HEK293 (cell line): Measurements from ENCODE around the gene LTBP1.
A peak's percentile ranks its signal among the peaks of the same experiment; 100 is the strongest.
"Not testable (repeated sequence)": the region's sequence is repeated elsewhere in the genome, so short reads cannot be mapped to it uniquely, and the experiment has no call there.

Source experiments
- CTCF ChIA-PET: fragments of 350-600 bp; formaldehyde crosslinking; extraction: SDS; loops from one replicate; lab custom pipeline; 2021; ENCODE audit warnings: antibody characterized with exemption; lab: Yijun Ruan, JAX
- POLR2A ChIA-PET: fragments of 300-600 bp; formaldehyde crosslinking; extraction: SDS; loops from one replicate; lab custom pipeline; 2020; ENCODE audit warnings: antibody characterized with exemption, inconsistent platforms; lab: Yijun Ruan, JAX
- H3K27ac ChIP-seq: fragments of 200-500 bp; sonication (Bioruptor generic); 2 replicates; pipeline ENCODE4 v1.5.1; 2014; ENCODE audit warnings: low read depth, low read length, control low read depth, inconsistent platforms; ENCODE audit errors: extremely low read depth
- H3K36me3 ChIP-seq, 2 experiments: fragments of 200-500 bp in 1 of 2; sonication (Bioruptor generic) in 1 of 2; 1 replicate in 1 of 2; 2 replicates in 1 of 2; pipeline ENCODE4 v1.5.1; 2014 to 2017; ENCODE audit warnings: inconsistent platforms in 2 of 2, low read length in 2 of 2; ENCODE audit not compliant: control insufficient read depth in 2 of 2, insufficient read depth in 1 of 2
- H3K4me1 ChIP-seq: fragments of 200-500 bp; sonication (Bioruptor generic); 2 replicates; pipeline ENCODE4 v1.5.1; 2014; ENCODE audit warnings: mild to moderate bottlenecking, low read length, inconsistent platforms; ENCODE audit not compliant: control insufficient read depth, insufficient read depth
- H3K4me3 ChIP-seq: 2 replicates; pipeline ENCODE4 v1.5.1; 2011; ENCODE audit warnings: low read depth, mild to moderate bottlenecking, control low read depth, low read length, moderate library complexity
- H3K9me3 ChIP-seq: fragments of 200-500 bp; sonication (Bioruptor generic); 2 replicates; pipeline ENCODE4 v1.5.1; 2014; ENCODE audit warnings: low read depth, low read length, inconsistent platforms; ENCODE audit not compliant: control insufficient read depth, insufficient read depth
- GLI2 ChIP-seq: fragments of 450-650 bp; formaldehyde crosslinking; IDR thresholded peaks from 2 replicates; pipeline ENCODE4; 2017; ENCODE audit warnings: missing biosample characterization, missing genetic modification characterization, low read depth, borderline replicate concordance
- HOXD13 ChIP-seq: sonication (generic); formaldehyde crosslinking; IDR thresholded peaks from 2 replicates; pipeline ENCODE4 v1.8.0; 2022; ENCODE audit warnings: missing genetic modification reagents, borderline replicate concordance
- SP7 ChIP-seq: fragments of 450-650 bp; formaldehyde crosslinking; IDR thresholded peaks from 2 replicates; pipeline ENCODE4 v1.5.1; 2016; ENCODE audit warnings: missing biosample characterization, missing genetic modification characterization
- ZBTB21 ChIP-seq: fragments of 450-650 bp; formaldehyde crosslinking; IDR thresholded peaks from 2 replicates; pipeline ENCODE4 v1.5.1; 2017; ENCODE audit warnings: missing biosample characterization, missing genetic modification characterization
- ZNF132 ChIP-seq: fragments of 450-650 bp; formaldehyde crosslinking; IDR thresholded peaks from 2 replicates; pipeline ENCODE4 v1.5.1; 2017; ENCODE audit warnings: missing biosample characterization, missing genetic modification characterization, borderline replicate concordance
- ZNF174 ChIP-seq: fragments of 450-650 bp; formaldehyde crosslinking; IDR thresholded peaks from 2 replicates; pipeline ENCODE4 v1.5.0; 2017; ENCODE audit warnings: missing biosample characterization, mild to moderate bottlenecking, missing genetic modification characterization
- ZNF202 ChIP-seq: fragments of 450-650 bp; formaldehyde crosslinking; IDR thresholded peaks from 2 replicates; pipeline ENCODE4 v1.5.1; 2016; ENCODE audit warnings: missing biosample characterization, missing genetic modification characterization, borderline replicate concordance
- ZNF239 ChIP-seq: fragments of 450-650 bp; formaldehyde crosslinking; IDR thresholded peaks from 2 replicates; pipeline ENCODE4 v1.5.1; 2016; ENCODE audit warnings: missing biosample characterization, missing genetic modification characterization
- ZNF341 ChIP-seq: fragments of 450-650 bp; formaldehyde crosslinking; IDR thresholded peaks from 2 replicates; pipeline ENCODE4; 2016; ENCODE audit warnings: low read depth, missing biosample characterization, missing genetic modification characterization
- ZNF707 ChIP-seq: fragments of 450-650 bp; formaldehyde crosslinking; IDR thresholded peaks from 2 replicates; pipeline ENCODE4 v1.5.1; 2016; ENCODE audit warnings: missing biosample characterization, missing genetic modification characterization
- ZNF777 ChIP-seq: fragments of 450-650 bp; formaldehyde crosslinking; IDR thresholded peaks from 2 replicates; pipeline ENCODE4 v1.5.1; 2017; ENCODE audit warnings: missing biosample characterization, missing genetic modification characterization, borderline replicate concordance
- TF ChIP-seq, protein P1 (sequence below): fragments of 450-650 bp; formaldehyde crosslinking; IDR thresholded peaks from 2 replicates; pipeline ENCODE4 v1.5.1; 2016; ENCODE audit warnings: missing biosample characterization, missing genetic modification characterization
- TF ChIP-seq, protein P2 (sequence below): fragments of 450-650 bp; formaldehyde crosslinking; IDR thresholded peaks from 2 replicates; pipeline ENCODE4 v1.5.1; 2016; ENCODE audit warnings: missing biosample characterization, missing genetic modification characterization
- TF ChIP-seq, protein P3 (sequence below): fragments of 450-650 bp; formaldehyde crosslinking; IDR thresholded peaks from 2 replicates; pipeline ENCODE4 v1.5.1; 2016; ENCODE audit warnings: missing biosample characterization, missing genetic modification characterization
- TF ChIP-seq, protein P4 (sequence below): fragments of 450-650 bp; formaldehyde crosslinking; IDR thresholded peaks from 2 replicates; pipeline ENCODE4 v1.5.1; 2016; ENCODE audit warnings: missing biosample characterization, missing genetic modification characterization, low read depth
- TF ChIP-seq, protein P5 (sequence below): fragments of 450-650 bp; formaldehyde crosslinking; IDR thresholded peaks from 2 replicates; pipeline ENCODE4 v1.5.1; 2016; ENCODE audit warnings: missing biosample characterization, missing genetic modification characterization

LTBP1 gene

DNA sequence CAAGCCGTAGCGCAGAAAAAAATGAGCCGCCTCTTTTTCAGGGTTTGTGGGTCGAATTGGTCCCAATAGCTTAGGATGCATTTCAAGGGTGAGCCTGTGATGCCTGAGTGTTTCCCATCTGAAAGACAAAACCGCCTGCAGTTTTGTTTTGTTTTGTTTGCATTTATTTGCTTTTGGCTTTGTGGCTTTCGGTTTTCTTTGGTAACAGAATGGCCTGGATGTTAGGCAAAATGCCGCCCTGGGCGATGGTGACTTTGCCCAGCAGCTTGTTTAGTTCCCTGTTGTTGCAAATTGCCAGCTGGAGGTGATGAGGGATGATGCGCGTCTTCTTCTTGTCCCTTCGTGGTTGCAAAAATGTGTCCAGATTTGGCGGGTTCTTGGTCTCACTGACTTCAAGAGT, 109.4 kb downstream of the LTBP1 start (continued):
- TF ChIP-seq, protein P1, sequence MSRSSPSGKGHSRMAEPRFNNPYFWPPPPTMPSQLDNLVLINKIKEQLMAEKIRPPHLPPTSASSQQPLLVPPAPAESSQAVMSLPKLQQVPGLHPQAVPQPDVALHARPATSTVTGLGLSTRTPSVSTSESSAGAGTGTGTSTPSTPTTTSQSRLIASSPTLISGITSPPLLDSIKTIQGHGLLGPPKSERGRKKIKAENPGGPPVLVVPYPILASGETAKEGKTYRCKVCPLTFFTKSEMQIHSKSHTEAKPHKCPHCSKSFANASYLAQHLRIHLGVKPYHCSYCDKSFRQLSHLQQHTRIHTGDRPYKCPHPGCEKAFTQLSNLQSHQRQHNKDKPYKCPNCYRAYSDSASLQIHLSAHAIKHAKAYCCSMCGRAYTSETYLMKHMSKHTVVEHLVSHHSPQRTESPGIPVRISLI (tag by site-specific recombination), result no peak
- TF ChIP-seq ZNF239 (tag by site-specific recombination), result no peak
- TF ChIP-seq ZNF707 (tag by site-specific recombination), result no peak
- no peak for TF ChIP-seq ZNF777 (tag by site-specific recombination)
- no peak for TF ChIP-seq ZNF174
- TF ChIP-seq, protein P2, sequence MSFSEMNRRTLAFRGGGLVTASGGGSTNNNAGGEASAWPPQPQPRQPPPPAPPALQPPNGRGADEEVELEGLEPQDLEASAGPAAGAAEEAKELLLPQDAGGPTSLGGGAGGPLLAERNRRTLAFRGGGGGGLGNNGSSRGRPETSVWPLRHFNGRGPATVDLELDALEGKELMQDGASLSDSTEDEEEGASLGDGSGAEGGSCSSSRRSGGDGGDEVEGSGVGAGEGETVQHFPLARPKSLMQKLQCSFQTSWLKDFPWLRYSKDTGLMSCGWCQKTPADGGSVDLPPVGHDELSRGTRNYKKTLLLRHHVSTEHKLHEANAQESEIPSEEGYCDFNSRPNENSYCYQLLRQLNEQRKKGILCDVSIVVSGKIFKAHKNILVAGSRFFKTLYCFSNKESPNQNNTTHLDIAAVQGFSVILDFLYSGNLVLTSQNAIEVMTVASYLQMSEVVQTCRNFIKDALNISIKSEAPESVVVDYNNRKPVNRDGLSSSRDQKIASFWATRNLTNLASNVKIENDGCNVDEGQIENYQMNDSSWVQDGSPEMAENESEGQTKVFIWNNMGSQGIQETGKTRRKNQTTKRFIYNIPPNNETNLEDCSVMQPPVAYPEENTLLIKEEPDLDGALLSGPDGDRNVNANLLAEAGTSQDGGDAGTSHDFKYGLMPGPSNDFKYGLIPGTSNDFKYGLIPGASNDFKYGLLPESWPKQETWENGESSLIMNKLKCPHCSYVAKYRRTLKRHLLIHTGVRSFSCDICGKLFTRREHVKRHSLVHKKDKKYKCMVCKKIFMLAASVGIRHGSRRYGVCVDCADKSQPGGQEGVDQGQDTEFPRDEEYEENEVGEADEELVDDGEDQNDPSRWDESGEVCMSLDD (tag by site-specific recombination), result no peak
- TF ChIP-seq, protein P3, sequence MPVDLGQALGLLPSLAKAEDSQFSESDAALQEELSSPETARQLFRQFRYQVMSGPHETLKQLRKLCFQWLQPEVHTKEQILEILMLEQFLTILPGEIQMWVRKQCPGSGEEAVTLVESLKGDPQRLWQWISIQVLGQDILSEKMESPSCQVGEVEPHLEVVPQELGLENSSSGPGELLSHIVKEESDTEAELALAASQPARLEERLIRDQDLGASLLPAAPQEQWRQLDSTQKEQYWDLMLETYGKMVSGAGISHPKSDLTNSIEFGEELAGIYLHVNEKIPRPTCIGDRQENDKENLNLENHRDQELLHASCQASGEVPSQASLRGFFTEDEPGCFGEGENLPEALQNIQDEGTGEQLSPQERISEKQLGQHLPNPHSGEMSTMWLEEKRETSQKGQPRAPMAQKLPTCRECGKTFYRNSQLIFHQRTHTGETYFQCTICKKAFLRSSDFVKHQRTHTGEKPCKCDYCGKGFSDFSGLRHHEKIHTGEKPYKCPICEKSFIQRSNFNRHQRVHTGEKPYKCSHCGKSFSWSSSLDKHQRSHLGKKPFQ (tag by site-specific recombination), result no peak
- TF ChIP-seq ZBTB21 (tag by site-specific recombination), result no peak

DNA sequence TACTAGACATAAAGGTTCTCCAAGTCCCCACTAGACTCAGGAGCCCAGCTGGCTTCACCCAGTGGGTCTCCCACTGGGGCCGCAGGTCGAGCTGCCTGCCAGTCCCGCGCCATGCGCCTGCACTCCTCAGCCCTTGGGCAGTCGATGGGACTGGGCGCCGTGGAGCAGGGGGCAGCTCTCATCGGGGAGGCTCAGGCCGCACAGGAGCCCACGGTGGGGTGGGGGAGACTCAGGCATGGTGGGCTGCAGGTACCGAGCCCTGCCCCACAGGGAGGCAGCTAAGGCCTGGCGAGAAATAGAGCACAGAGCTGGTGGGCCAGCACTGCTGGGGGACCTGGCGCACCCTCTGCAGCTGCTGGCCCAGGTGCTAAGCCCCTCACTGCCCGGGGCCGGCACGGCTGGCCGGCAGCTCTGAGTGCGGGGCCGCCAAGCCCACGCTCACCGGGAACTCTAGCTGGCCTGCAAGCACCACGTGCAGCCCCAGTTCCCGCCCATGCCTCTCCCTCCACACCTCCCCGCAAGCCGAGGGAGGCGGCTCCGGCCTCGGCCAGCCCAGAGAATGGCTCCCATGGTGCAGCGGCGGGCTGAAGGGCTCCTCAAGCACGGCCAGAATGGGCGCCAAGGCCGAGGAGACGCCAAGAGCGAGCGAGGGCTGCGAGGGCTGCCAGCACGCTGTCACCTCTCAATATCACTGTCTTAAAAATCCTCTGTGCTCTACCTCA, 110.7 kb downstream of the LTBP1 start:
- H3K36me3 ChIP-seq, POLR2A ChIA-PET, H3K27ac ChIP-seq, H3K4me3 ChIP-seq, H3K9me3 ChIP-seq, H3K4me1 ChIP-seq: not testable (repeated sequence)
- peak; percentile 30; the same call in 1 of the 2 replicates for TF ChIP-seq ZNF202 (tag by site-specific recombination)
- CTCF ChIA-PET, result interaction anchor here (1.0 kb wide), 1 partner anchor 354 kb away, joined by 5 read pairs; no protein-coding TSS in a partner anchor

DNA sequence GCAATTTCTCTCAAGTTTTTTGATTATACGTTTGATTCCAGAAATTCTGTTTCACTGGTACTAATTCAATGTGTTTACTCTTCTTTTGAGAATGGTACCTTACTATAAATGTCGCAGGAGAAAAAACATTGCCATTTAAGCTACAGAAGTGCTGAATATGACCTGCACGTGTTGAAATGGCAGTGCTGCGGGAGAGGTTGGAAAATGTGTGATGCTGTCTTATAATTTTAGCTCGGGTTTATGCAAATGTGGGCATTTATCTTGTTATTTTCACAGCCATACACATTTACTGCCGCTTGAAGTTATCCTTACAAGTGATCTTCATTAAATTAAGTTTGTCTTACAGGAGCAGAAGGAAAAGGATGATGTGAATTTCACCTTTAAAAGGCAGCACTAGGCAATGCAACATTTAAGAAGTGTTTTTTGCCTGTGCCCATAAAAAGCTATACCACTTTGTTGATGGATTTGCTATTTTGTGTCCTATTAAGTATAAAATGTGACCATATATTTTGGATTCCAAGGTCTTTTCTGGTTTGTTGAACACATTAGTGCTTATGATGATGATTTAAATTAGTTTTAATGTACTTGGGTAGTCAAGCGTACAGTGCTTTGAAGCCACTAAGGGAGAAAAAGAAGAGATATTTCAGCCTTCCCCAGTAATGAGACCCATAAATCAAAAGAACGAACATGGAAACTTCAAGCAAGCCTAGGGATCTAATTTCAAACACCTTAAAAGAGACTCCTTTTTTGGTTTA, 112.1 kb downstream of the LTBP1 start:
- CTCF ChIA-PET, result interaction anchor here (0.8 kb wide), 1 partner anchor 227 kb away, joined by 3 read pairs; no protein-coding TSS in a partner anchor
- Histone ChIP-seq H3K9me3 (no peaks in the 10 kb centered on the region), H3K27ac (no peak overlapping the region), H3K36me3 (no peaks in the 10 kb centered on the region), H3K4me3 (no peak overlapping the region), H3K4me1 (no peaks in the 10 kb centered on the region)
- POLR2A ChIA-PET, result no interaction called here
- TF ChIP-seq HOXD13 (no peak), ZNF341 (tag by site-specific recombination) (no peak), ZNF132 (tag by site-specific recombination) (no peak), SP7 (tag by site-specific recombination) (0 out of 2 replicates have a peak, but pooled peaks have one; percentile 24), GLI2 (tag by site-specific recombination) (peak; percentile 17; the same call in 1 of the 2 replicates)
- TF ChIP-seq, protein P1 (tag by site-specific recombination), result no peak
- TF ChIP-seq, protein P4, sequence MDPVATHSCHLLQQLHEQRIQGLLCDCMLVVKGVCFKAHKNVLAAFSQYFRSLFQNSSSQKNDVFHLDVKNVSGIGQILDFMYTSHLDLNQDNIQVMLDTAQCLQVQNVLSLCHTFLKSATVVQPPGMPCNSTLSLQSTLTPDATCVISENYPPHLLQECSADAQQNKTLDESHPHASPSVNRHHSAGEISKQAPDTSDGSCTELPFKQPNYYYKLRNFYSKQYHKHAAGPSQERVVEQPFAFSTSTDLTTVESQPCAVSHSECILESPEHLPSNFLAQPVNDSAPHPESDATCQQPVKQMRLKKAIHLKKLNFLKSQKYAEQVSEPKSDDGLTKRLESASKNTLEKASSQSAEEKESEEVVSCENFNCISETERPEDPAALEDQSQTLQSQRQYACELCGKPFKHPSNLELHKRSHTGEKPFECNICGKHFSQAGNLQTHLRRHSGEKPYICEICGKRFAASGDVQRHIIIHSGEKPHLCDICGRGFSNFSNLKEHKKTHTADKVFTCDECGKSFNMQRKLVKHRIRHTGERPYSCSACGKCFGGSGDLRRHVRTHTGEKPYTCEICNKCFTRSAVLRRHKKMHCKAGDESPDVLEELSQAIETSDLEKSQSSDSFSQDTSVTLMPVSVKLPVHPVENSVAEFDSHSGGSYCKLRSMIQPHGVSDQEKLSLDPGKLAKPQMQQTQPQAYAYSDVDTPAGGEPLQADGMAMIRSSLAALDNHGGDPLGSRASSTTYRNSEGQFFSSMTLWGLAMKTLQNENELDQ (tag by site-specific recombination), result no peak
- TF ChIP-seq, protein P5, sequence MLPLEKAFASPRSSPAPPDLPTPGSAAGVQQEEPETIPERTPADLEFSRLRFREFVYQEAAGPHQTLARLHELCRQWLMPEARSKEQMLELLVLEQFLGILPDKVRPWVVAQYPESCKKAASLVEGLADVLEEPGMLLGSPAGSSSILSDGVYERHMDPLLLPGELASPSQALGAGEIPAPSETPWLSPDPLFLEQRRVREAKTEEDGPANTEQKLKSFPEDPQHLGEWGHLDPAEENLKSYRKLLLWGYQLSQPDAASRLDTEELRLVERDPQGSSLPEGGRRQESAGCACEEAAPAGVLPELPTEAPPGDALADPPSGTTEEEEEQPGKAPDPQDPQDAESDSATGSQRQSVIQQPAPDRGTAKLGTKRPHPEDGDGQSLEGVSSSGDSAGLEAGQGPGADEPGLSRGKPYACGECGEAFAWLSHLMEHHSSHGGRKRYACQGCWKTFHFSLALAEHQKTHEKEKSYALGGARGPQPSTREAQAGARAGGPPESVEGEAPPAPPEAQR (tag by site-specific recombination), result no peak
- TF ChIP-seq, protein P2 (tag by site-specific recombination), result no peak
